ENCODE measurements around the gene SNPH. TPM values are rescaled to one million over a fixed set of nuclear protein-coding genes. Genes with fewer than 3 reads are reported as not detected.

Gene SNPH
- total and polyA plus RNA-seq, 2 of the 8 experiments (the other 6 are each of a cell fraction or from before 2014, with no cell fraction given) = 0.98 to 4.9 TPM

DNA sequence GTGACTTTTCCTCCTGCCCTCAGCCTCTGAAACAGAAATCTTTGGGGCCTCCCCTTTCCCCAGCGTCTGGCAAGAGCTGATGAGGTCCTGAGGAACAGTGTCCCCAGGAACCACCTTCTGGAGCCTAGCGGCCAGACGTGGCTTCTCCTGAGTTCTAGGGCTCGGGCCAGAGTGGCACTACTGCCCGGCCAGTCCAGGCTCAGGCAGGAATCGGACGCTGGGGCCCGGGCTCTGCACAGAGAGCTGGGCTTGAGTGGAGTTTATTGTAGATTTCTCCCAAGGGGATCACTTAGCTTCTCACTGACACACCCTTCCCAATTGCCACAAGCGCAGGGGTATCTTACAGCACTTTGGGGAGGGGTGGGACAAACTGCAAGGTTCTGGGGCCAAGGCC lies 42.6 kb downstream of the SNPH start:
- 0 out of 2 replicates have a peak overlapping the region, but pooled peaks have one; percentile 13 for H2AK5ac ChIP-seq (ENCODE audit: low read depth, low read length)
- no peak for FAIRE-seq
- H2BK12ac ChIP-seq (ENCODE audit: low read depth, low read length) = no peak overlapping the region
- no peak overlapping the region for H2BK120ac ChIP-seq (replicated peaks; ENCODE audit: low read depth, low read length)
- H2BK20ac ChIP-seq (ENCODE audit: low read length) = no peak overlapping the region
- no peaks in the 10 kb centered on the region for H4K20me1 ChIP-seq (replicated peaks in 1 of 2; ENCODE audit: control insufficient read depth in 1 of 2, insufficient read depth in 2 of 2, low read length in 2 of 2)
- H3K79me2 ChIP-seq (ENCODE audit: control insufficient read depth in 1 of 2, insufficient read depth in 2 of 2, low read length in 2 of 2) = no peaks in the 10 kb centered on the region
- no peak overlapping the region for H4K5ac ChIP-seq (ENCODE audit: insufficient read length, low read depth, low read length)
- H3K4ac ChIP-seq (replicated peaks; ENCODE audit: insufficient read length, low read depth, low read length) = no peak overlapping the region
- DNase-seq (ENCODE audit: low read depth in 1 of 2, low spot score in 2 of 2) = no peak
- H3K23me2 ChIP-seq (ENCODE audit: low read depth, low read length) = peaks cover 3% of the 10 kb centered on the region; the same call in 1 of the 2 replicates
- H2AFZ ChIP-seq (ENCODE audit: low read length) = no peak overlapping the region
- H3K18ac ChIP-seq (ENCODE audit: extremely low read depth, low read length) = no peak overlapping the region; the same call in 1 of the 2 replicates
- ChIA-PET CTCF (ENCODE audit: partially characterized antibody) (interaction anchor here (0.7 to 2.1 kb wide), 8 partner anchors 9 to 139 kb away, joined by 3 to 6 read pairs (median 3); no protein-coding TSS in a partner anchor), POLR2A (ENCODE audit: partially characterized antibody) (interaction anchor here (0.8 to 2.6 kb wide), 3 partner anchors 14 to 17 kb away, joined by 3 to 6 read pairs (median 6); no protein-coding TSS in a partner anchor)
- H4K91ac ChIP-seq (replicated peaks; ENCODE audit: insufficient read length, low read length) = no peak overlapping the region
- peaks cover 0 to 2% (median 0%) of the 10 kb centered on the region in 4 experiments; a peak in 4 of 7 replicates for H3K4me1 ChIP-seq (replicated peaks in 1 of 4; ENCODE audit: control insufficient read depth in 3 of 4, insufficient read depth in 4 of 4, low read length in 3 of 4)
- 87% methylated on average over 9 of the region's 9 CpGs; no CpG with 5 or more reads in 1 of the 2 experiments for WGBS, 2 experiments (ENCODE audit: extremely low coverage in 1 of 2, insufficient coverage in 1 of 2, insufficient read length in 1 of 2, insufficient replicate concordance in 2 of 2, low coverage in 1 of 2, low lambda C conversion rate in 2 of 2, missing lambda C conversion rate in 1 of 2)
- no peak overlapping the region; the same call in none of the 2 replicates for H4K8ac ChIP-seq (ENCODE audit: extremely low read depth, insufficient read depth, low read length)
- H3K23ac ChIP-seq (ENCODE audit: insufficient read length) = no peak overlapping the region
- no peak overlapping the region for H3K27ac ChIP-seq (ENCODE audit: low read depth, low read length)
- H3K4me2 ChIP-seq (ENCODE audit: insufficient read depth in 1 of 2, low read depth in 2 of 2, low read length in 2 of 2) = no peak overlapping the region
- no peaks in the 10 kb centered on the region; a peak in 1 of 8 replicates for H3K36me3 ChIP-seq (ENCODE audit: control insufficient read depth in 2 of 4, insufficient read depth in 4 of 4, low read length in 3 of 4)
- no peak overlapping the region for H3K14ac ChIP-seq (ENCODE audit: insufficient read length)
- no peak overlapping the region; a peak in 1 of 7 replicates for H3K9ac ChIP-seq (replicated peaks in 1 of 4; ENCODE audit: extremely low read depth in 1 of 4, low read depth in 3 of 4, low read length in 3 of 4)
- H3K79me1 ChIP-seq (ENCODE audit: low read depth, low read length) = no peaks in the 10 kb centered on the region
- H2BK5ac ChIP-seq (ENCODE audit: low read depth, low read length) = no peak overlapping the region
- H3K4me3 ChIP-seq (ENCODE audit: extremely low read depth in 1 of 4, insufficient read depth in 2 of 4, low read depth in 3 of 4, low read length in 4 of 4) = no peak overlapping the region
- no peak for TF ChIP-seq SP1 (IDR thresholded peaks at IDR 0.05; ENCODE audit: low read depth, low read length)
- no peak for TF ChIP-seq SIRT6 (IDR thresholded peaks at IDR 0.05; ENCODE audit: low read length)
- no peak for TF ChIP-seq KDM5A (IDR thresholded peaks at IDR 0.05; ENCODE audit: low read length)
- H3K56ac ChIP-seq (replicated peaks; ENCODE audit: insufficient read length, low read depth, low read length) = no peak overlapping the region
- H2BK15ac ChIP-seq (ENCODE audit: low read length) = no peak overlapping the region
- peaks cover 0 to 12% (median 10%) of the 10 kb centered on the region in 4 experiments; a peak in 5 of 7 replicates for H3K27me3 ChIP-seq (replicated peaks in 1 of 4; ENCODE audit: control insufficient read depth in 3 of 4, extremely low read depth in 1 of 4, insufficient read depth in 3 of 4, low read length in 3 of 4)
- no peaks in the 10 kb centered on the region for H3K9me3 ChIP-seq (ENCODE audit: insufficient read depth in 2 of 2, low read depth in 1 of 2, low read length in 1 of 2)

Measured in H1 (cell line).